HG03103 (cell line): ENCODE data around the gene CHMP2B.
"Not testable (repeated sequence)": the region's sequence is repeated elsewhere in the genome, so short reads cannot be mapped to it uniquely, and the experiment has no call there.

ENCODE experiments used
- ATAC-seq: cut with Tn5 transposase; IDR thresholded peaks from one replicate; pipeline ENCODE4 v1.9.1; 2021; ENCODE audit warnings: low read depth; ENCODE audit not compliant: unreplicated experiment

CHMP2B gene

GRCh38 chr3:87305031-87305430 lies 77.9 kb downstream of the CHMP2B start:
- not testable (repeated sequence) for ATAC-seq
